Measurements from ENCODE around the gene DCAF17. TPM values are rescaled to one million over a fixed set of nuclear protein-coding genes. Genes with fewer than 3 reads are reported as not detected.

Gene DCAF17
- total RNA-seq, 1 experiment from 2014 or later = 20.8 TPM

DNA sequence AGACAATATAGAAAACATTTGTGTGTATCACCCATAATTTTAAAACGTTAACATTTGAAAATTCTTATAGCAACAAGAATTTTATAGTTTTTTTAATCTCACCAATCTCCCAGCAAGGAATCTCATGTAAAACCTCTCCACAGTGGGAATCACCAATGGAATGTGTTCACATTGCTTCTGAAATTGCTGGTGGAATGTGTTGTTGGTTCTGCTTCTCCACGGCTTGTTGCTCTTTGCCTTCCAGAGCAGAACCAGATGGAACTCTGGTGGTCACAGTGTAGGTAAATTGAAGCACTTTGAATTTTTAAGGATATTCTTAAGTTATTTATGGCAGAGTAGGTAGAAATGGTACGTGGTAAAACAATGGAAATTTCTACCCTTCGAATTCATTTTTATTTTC lies 35.1 kb downstream of the DCAF17 start:
- H3K27ac Mint-ChIP-seq (ENCODE audit: low read depth, unreplicated experiment) = no peak overlapping the region

DNA sequence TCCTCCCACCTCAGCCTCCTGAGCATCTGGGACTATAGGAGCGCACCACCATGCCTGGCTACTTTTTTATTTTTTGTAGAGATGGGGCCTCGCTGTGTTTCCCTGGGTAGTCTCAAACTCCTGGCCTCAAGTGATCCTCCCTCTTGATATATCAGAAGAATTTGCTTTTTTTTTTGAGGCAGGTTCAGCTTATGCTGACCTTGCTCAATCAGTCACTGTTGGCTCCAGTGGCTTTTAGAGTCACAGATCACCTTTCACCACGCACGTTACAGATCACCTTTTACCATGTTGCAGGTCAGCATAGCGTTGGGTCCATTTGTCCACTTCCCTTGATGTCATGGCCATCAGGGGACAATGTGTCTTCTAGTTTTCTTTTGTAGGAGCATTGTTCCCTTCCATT lies 36.1 kb downstream of the DCAF17 start:
- intact Hi-C loops (cut with micrococcal nuclease) = no loop called here
- BruUV-seq (replicated peaks) = no TSS peak
- peaks cover 64% of the 10 kb centered on the region for H3K36me3 Mint-ChIP-seq (ENCODE audit: insufficient read depth, unreplicated experiment)
- no peak overlapping the region for H3K27ac Mint-ChIP-seq (ENCODE audit: low read depth, unreplicated experiment)
- H3K27me3 Mint-ChIP-seq (ENCODE audit: insufficient read depth, unreplicated experiment) = no peaks in the 10 kb centered on the region
- no peaks in the 10 kb centered on the region for H3K9me3 Mint-ChIP-seq (ENCODE audit: unreplicated experiment)
- CTCF ChIA-PET = no interaction called here
- TF ChIP-seq, protein P1, sequence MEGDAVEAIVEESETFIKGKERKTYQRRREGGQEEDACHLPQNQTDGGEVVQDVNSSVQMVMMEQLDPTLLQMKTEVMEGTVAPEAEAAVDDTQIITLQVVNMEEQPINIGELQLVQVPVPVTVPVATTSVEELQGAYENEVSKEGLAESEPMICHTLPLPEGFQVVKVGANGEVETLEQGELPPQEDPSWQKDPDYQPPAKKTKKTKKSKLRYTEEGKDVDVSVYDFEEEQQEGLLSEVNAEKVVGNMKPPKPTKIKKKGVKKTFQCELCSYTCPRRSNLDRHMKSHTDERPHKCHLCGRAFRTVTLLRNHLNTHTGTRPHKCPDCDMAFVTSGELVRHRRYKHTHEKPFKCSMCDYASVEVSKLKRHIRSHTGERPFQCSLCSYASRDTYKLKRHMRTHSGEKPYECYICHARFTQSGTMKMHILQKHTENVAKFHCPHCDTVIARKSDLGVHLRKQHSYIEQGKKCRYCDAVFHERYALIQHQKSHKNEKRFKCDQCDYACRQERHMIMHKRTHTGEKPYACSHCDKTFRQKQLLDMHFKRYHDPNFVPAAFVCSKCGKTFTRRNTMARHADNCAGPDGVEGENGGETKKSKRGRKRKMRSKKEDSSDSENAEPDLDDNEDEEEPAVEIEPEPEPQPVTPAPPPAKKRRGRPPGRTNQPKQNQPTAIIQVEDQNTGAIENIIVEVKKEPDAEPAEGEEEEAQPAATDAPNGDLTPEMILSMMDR (IDR thresholded peaks at IDR 0.05; ENCODE audit: unreplicated experiment) = no peak
- DNase-seq (ENCODE audit: unreplicated experiment) = no peak
- no peaks in the 10 kb centered on the region for H3K4me1 Mint-ChIP-seq (ENCODE audit: insufficient read depth, unreplicated experiment)
- H3K4me3 Mint-ChIP-seq (ENCODE audit: unreplicated experiment) = no peak overlapping the region
- POLR2A ChIA-PET = no interaction called here

More for the DNA sequence above, 35.1 kb downstream of the DCAF17 start:
- H3K9me3 Mint-ChIP-seq (ENCODE audit: unreplicated experiment) = no peaks in the 10 kb centered on the region
- H3K36me3 Mint-ChIP-seq (ENCODE audit: insufficient read depth, unreplicated experiment) = peaks cover 55% of the 10 kb centered on the region
- BruUV-seq (replicated peaks) = no TSS peak
- no peak for DNase-seq (ENCODE audit: unreplicated experiment)
- POLR2A ChIA-PET = no interaction called here
- CTCF ChIA-PET = no interaction called here
- intact Hi-C loops (cut with micrococcal nuclease) = no loop called here
- H3K4me3 Mint-ChIP-seq (ENCODE audit: unreplicated experiment) = no peak overlapping the region
- TF ChIP-seq, protein P1 (IDR thresholded peaks at IDR 0.05; ENCODE audit: unreplicated experiment) = no peak
- H3K4me1 Mint-ChIP-seq (ENCODE audit: insufficient read depth, unreplicated experiment) = no peaks in the 10 kb centered on the region
- H3K27me3 Mint-ChIP-seq (ENCODE audit: insufficient read depth, unreplicated experiment) = no peaks in the 10 kb centered on the region

DNA sequence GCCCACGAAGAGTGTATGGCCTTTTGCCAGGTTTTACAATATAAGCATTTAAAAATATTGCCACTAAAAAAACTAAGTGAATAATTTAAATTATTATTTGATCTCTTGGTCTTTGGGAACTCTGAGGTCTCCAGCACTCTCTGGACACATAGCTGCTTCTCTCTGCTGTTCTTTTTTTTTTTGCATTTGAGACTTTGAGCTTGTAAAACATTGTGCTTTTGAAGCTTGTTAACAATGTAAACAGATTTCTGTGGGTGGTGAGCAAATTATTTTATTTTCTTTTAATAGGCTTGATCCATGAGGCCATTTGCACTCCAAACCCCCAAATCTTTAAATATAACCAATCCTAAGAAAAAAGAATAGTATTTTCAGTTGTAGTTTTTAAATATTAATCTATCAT lies 42.0 kb downstream of the DCAF17 start:
- H3K27ac Mint-ChIP-seq (ENCODE audit: low read depth, unreplicated experiment) = no peak overlapping the region
- BruUV-seq (replicated peaks) = no TSS peak
- no peaks in the 10 kb centered on the region for H3K9me3 Mint-ChIP-seq (ENCODE audit: unreplicated experiment)
- DNase-seq (ENCODE audit: unreplicated experiment) = no peak
- POLR2A ChIA-PET = no interaction called here
- intact Hi-C loops (cut with micrococcal nuclease) = no loop called here
- H3K36me3 Mint-ChIP-seq (ENCODE audit: insufficient read depth, unreplicated experiment) = peaks cover 43% of the 10 kb centered on the region
- H3K27me3 Mint-ChIP-seq (ENCODE audit: insufficient read depth, unreplicated experiment) = no peaks in the 10 kb centered on the region
- TF ChIP-seq, protein P1 (IDR thresholded peaks at IDR 0.05; ENCODE audit: unreplicated experiment) = no peak
- H3K4me3 Mint-ChIP-seq (ENCODE audit: unreplicated experiment) = no peak overlapping the region
- CTCF ChIA-PET = interaction anchor here (0.5 kb wide), 1 partner anchor 8 kb away, joined by 6 read pairs; no protein-coding TSS in a partner anchor
- no peaks in the 10 kb centered on the region for H3K4me1 Mint-ChIP-seq (ENCODE audit: insufficient read depth, unreplicated experiment)

DNA sequence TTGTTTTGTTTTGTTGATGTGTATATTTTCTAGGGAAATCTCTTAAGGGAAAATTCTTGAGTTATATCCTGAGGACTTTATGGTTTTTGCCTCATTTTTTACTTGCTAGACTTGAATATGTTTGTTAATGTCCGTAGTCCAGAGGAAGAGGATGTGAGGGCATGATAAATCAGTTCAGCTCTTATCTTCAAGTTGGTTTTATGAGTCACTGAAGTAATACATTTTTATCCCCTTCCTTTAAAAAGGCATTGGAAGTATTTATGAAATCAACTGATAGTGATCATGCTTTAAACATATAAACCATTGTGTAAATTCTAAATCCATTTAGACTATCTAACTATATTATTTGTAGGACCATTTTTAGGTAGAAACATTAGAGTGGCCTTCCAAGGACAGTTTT lies 44.3 kb downstream of the DCAF17 start:
- intact Hi-C loops (cut with micrococcal nuclease) = no loop called here
- CTCF ChIA-PET = no interaction called here
- Mint-ChIP-seq H3K4me1 (ENCODE audit: insufficient read depth, unreplicated experiment) (no peaks in the 10 kb centered on the region), H3K36me3 (ENCODE audit: insufficient read depth, unreplicated experiment) (peaks cover 37% of the 10 kb centered on the region), H3K9me3 (ENCODE audit: unreplicated experiment) (no peaks in the 10 kb centered on the region), H3K27me3 (ENCODE audit: insufficient read depth, unreplicated experiment) (no peaks in the 10 kb centered on the region), H3K27ac (ENCODE audit: low read depth, unreplicated experiment) (no peak overlapping the region), H3K4me3 (ENCODE audit: unreplicated experiment) (no peak overlapping the region)
- BruUV-seq (replicated peaks) = no TSS peak
- DNase-seq (ENCODE audit: unreplicated experiment) = no peak
- TF ChIP-seq, protein P1 (IDR thresholded peaks at IDR 0.05; ENCODE audit: unreplicated experiment) = no peak
- POLR2A ChIA-PET = interaction anchor here (0.6 kb wide), 1 partner anchor 51 kb away, joined by 3 read pairs; no protein-coding TSS in a partner anchor
